GM12874 (cell line): ENCODE measurements around the gene NFYB.

Source experiments
- TF ChIP-seq, protein P1 (sequence below): IDR thresholded peaks from 2 replicates; pipeline ENCODE4 v1.5.1; 2011; ENCODE audit warnings: low read depth, mild to moderate bottlenecking, control low read depth, low read length, moderate library complexity; ENCODE audit not compliant: insufficient read depth

NFYB gene

DNA sequence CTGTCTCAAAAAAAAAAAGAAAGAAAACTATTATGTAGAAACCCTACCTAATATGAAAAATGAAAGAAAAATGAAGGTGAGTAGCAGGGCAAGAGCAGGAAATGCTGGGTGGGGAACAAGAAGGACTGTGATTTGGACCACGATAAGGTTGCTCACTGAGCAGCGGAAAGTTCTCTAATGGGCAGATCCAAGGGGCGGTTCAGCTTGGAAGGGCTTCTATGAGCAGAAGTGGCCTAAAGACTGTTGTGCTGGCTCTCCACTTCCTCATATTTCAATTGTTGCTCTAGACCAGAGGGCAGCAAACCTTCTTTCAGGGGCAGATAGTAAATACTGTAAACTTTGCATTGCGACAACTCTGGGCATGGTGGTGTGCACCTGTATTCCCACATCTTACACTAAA lies 16.3 kb upstream of the NFYB start:
- TF ChIP-seq, protein P1, sequence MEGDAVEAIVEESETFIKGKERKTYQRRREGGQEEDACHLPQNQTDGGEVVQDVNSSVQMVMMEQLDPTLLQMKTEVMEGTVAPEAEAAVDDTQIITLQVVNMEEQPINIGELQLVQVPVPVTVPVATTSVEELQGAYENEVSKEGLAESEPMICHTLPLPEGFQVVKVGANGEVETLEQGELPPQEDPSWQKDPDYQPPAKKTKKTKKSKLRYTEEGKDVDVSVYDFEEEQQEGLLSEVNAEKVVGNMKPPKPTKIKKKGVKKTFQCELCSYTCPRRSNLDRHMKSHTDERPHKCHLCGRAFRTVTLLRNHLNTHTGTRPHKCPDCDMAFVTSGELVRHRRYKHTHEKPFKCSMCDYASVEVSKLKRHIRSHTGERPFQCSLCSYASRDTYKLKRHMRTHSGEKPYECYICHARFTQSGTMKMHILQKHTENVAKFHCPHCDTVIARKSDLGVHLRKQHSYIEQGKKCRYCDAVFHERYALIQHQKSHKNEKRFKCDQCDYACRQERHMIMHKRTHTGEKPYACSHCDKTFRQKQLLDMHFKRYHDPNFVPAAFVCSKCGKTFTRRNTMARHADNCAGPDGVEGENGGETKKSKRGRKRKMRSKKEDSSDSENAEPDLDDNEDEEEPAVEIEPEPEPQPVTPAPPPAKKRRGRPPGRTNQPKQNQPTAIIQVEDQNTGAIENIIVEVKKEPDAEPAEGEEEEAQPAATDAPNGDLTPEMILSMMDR = no peak

- TF ChIP-seq, protein P1 = no peak
These were observed 14.8 kb upstream of the NFYB start for GRCh38 chr12:104152685-104153241.

DNA sequence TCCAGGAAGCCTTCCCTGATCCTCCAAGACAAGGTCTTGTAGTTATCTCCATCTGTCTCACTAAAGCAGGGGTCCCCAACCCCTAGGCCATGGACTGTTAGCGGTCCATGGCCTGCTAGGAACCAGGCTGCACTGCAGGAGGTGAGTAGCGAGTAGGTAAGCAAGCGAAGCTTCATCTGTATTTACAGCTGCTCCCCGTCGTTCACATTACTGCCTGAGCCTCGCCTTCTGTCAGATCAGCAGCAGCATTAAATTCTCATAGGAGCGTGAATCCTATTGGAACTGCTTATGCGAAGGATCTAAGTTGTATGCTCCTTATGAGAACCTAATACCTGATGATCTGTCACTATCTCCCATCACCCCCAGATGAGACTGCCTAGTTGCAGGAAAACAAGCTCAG lies 12.4 kb upstream of the NFYB start:
- TF ChIP-seq, protein P1 = no peak

GRCh38 chr12:104147346-104147745 lies 9.3 kb upstream of the NFYB start:
- TF ChIP-seq, protein P1 = no peak

DNA sequence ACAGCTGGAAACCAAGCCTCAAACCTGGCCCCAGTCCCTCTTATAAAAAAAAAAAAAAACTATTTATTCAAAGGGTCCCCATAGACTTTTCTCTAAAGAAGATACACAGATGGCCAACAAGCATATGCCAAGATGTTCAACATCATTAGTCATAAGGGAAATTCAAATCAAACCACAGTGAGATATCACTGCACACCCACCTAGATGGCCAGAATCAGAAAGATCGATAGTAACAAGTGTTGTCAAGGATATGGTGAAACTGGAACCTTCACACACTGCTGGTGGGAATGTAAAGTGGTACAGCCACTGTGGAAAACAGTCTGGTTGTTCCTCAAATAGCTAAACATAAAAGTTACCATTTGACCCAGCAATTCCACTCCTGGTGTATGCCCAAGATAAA lies 5.9 kb upstream of the NFYB start:
- TF ChIP-seq, protein P1 = no peak

DNA sequence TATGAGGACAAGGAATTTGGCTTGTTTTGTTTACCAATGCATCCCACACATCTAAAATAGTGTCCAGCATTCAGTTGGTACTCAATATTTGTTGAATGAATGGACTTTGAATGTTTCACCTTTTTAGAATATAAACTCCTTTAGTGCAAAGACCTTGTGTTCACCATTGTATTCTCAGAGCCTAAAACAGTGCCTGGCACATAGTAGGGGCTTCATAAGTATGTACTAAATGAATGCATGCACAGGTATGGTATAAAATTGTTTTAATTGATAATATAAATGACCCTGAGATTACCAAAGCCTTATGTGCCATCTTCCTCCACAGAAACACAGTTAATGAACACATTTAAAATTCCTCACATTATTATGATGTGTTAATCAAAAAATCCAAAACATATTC lies 5.0 kb upstream of the NFYB start:
- TF ChIP-seq, protein P1 = no peak

DNA sequence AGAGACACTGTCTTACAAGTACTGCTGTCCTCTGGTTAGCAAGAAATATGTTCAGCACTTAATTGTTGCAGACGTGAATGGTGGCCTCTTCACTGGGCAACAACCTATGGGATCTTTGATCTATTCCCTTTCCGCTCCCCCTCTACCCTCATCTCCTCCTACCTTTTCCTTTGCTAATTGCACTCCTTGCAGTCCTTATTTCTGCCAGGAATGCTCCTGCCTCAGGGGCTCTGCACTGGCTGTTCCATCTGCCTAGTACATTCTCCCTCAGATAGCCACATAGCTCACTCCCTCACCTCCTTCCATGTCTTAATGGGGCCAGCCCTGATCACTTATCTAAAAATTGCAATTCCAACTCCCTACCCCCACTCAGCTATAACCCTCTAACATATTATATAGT lies 4.5 kb upstream of the NFYB start:
- TF ChIP-seq, protein P1 = no peak
